Kidney (tissue), 14 donors: ENCODE data around the gene TMSB10. TPM values are rescaled to one million over a fixed set of nuclear protein-coding genes. Genes with fewer than 3 reads are reported as not detected.

Experiments
- DNase-seq, 5 donors: peaks; one replicate each; pipeline ENCODE4 v3.0.0-alpha.2; 2013 to 2020
- FAIRE-seq: peaks from 2 replicates; lab custom pipeline; 2012; peaks lifted over from hg19 to GRCh38; lab: Jason Lieb, UNC
- H3K27ac ChIP-seq, 2 donors: one replicate each; pipeline ENCODE4 v1.7.0; 2013; ENCODE audit warnings: low read depth in 2 of 2, low read length in 2 of 2, inconsistent platforms in 1 of 2
- H3K27me3 ChIP-seq: one replicate; pipeline ENCODE4 v1.7.1; 2013; ENCODE audit warnings: low read length, inconsistent platforms; ENCODE audit not compliant: control insufficient read depth, insufficient read depth
- H3K36me3 ChIP-seq, 3 donors: one replicate each; pipeline versions ENCODE4 v1.7.0 to v1.7.1; 2013; ENCODE audit warnings: low read length in 3 of 3, control low read depth in 1 of 3, inconsistent platforms in 1 of 3; ENCODE audit not compliant: insufficient read depth in 3 of 3, control insufficient read depth in 2 of 3
- H3K4me1 ChIP-seq, 3 donors: one replicate each; pipeline versions ENCODE4 v1.7.0 to v1.7.1; 2013; ENCODE audit warnings: low read length in 3 of 3, inconsistent platforms in 1 of 3, low read depth in 1 of 3; ENCODE audit not compliant: control insufficient read depth in 2 of 3, insufficient read depth in 2 of 3
- H3K4me3 ChIP-seq, 3 donors: one replicate each; pipeline versions ENCODE4 v1.7.0 to v1.8.1; 2013; ENCODE audit warnings: low read length in 3 of 3, control low read depth in 1 of 3, inconsistent platforms in 1 of 3
- H3K9ac ChIP-seq, 3 donors: one replicate each; pipeline versions ENCODE4 v1.7.0 to v1.7.1; 2013; ENCODE audit warnings: low read length in 3 of 3, control low read depth in 1 of 3, inconsistent platforms in 1 of 3
- H3K9me3 ChIP-seq, 3 donors: one replicate each; pipeline versions ENCODE4 v1.7.0 to v1.7.1; 2013; ENCODE audit warnings: low read length in 3 of 3, control low read depth in 1 of 3, inconsistent platforms in 1 of 3; ENCODE audit not compliant: control insufficient read depth in 2 of 3, insufficient read depth in 1 of 3
- intact Hi-C: fragments of 100-400 bp; cut with DNase I; formaldehyde crosslinking; loops from one replicate; pipeline ENCODE4 v1.11.1; 2022
- polyA plus RNA-seq: library from polyadenylated mRNA; stranded (reverse); fragments of 350-450 nt; fragmentation: Illumina TruSeq; extraction: RNeasy Lipid Tissue Mini Kit (QIAGEN cat#74804); gene quantifications from one replicate; pipeline ENCODE4 v1.2.3, GENCODE V29; 2014; ENCODE audit warnings: low read depth, low replicate concordance; ENCODE audit not compliant: insufficient read depth
- total RNA-seq: library from RNA; stranded (reverse); fragmentation: NEBNext Ultra II Directional; extraction: Animal tissue kit (Norgen Biotek cat#: 25700); gene quantifications from one replicate; pipeline ENCODE4 v1.2.1, GENCODE V29; 2021
- TF ChIP-seq, protein P1 (sequence below): IDR thresholded peaks from 3 replicates; pipeline ENCODE4 v1.5.1; 2012; ENCODE audit warnings: mild to moderate bottlenecking, moderate library complexity, borderline replicate concordance; ENCODE audit not compliant: insufficient read depth; ENCODE audit errors: extremely low read depth
- donor health status: control.
- donor health status: control.
- donor health status: control.
- donor health status: control.
- donor health status: control.
- donor health status: DM: yes; HTN: yes; CAD: no.
- donor health status: Normal renal cell carcinoma (clear cell type).

TMSB10 gene
- total and polyA plus RNA-seq, 2 donors from 2014 or later = 1,610 to 2,277 TPM

- Histone ChIP-seq H3K9ac (no peak overlapping the region), H3K27me3 (peaks cover 18% of the 10 kb centered on the region), H3K36me3 (no peaks in the 10 kb centered on the region), H3K9me3 (no peaks in the 10 kb centered on the region), H3K27ac (no peak overlapping the region), H3K4me3 (no peak overlapping the region), H3K4me1 (peaks cover 0 to 7% (median 0%) of the 10 kb centered on the region in 3 donors)
- FAIRE-seq (no peak), DNase-seq (no peak)
- intact Hi-C loops = no loop called here
- TF ChIP-seq, protein P1, sequence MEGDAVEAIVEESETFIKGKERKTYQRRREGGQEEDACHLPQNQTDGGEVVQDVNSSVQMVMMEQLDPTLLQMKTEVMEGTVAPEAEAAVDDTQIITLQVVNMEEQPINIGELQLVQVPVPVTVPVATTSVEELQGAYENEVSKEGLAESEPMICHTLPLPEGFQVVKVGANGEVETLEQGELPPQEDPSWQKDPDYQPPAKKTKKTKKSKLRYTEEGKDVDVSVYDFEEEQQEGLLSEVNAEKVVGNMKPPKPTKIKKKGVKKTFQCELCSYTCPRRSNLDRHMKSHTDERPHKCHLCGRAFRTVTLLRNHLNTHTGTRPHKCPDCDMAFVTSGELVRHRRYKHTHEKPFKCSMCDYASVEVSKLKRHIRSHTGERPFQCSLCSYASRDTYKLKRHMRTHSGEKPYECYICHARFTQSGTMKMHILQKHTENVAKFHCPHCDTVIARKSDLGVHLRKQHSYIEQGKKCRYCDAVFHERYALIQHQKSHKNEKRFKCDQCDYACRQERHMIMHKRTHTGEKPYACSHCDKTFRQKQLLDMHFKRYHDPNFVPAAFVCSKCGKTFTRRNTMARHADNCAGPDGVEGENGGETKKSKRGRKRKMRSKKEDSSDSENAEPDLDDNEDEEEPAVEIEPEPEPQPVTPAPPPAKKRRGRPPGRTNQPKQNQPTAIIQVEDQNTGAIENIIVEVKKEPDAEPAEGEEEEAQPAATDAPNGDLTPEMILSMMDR = no peak
Measured at GRCh38 chr2:84878896-84879583, 26.4 kb upstream of the TMSB10 start.

DNA sequence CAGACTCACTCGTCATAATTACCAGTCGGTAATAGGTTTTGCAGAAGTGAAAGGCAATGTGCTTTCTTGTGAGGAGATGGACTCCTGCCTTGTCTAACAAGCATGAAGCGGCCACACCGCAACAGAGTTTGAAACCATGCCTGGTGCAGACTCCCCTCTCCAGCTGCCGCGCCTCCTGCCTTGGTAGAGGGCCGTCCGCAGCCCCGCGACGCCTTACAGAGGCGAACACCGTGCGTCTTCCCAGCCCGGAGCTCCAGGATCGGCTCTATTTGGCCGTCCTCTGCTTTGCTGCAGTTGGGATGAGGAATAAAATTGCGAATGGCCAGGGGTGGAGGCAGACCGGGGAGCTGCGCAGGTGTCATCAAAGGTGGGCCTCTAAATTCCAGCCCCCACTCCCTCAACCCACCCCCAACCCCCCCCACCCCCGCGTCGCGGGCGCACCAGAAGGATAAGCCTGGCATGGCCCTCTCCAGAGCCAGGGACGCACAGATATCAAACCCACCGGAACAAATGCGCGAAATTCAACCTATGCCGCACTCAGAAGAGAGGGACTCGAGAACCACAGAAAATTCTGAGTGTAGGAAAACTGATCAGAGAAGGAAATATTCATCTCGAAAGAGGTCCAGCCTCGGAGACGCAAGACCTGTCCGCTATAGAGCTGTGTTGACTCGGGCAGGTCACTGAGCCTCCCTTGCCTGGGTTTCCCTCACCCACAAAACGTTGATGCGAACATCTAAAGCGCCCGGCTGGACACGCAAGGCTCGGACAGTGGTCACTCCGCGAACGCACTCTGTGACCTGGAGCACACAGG, 25.7 kb upstream of the TMSB10 start:
- Histone ChIP-seq H3K4me1 (peaks cover 0 to 7% (median 0%) of the 10 kb centered on the region in 3 donors), H3K36me3 (no peaks in the 10 kb centered on the region), H3K27me3 (peaks cover 18% of the 10 kb centered on the region), H3K9ac (no peak overlapping the region), H3K27ac (no peak overlapping the region), H3K4me3 (peak overlapping the region in 2 of 3 donors; percentile 43 to 67), H3K9me3 (no peaks in the 10 kb centered on the region)
- FAIRE-seq (no peak), DNase-seq (peak in 4 of 5 donors; percentile 18 to 73 (median 40))
- TF ChIP-seq, protein P1 = no peak
- intact Hi-C loops = loop anchor here (10.0 kb wide), 1 partner anchor 385 kb away; no protein-coding TSS in a partner anchor

DNA sequence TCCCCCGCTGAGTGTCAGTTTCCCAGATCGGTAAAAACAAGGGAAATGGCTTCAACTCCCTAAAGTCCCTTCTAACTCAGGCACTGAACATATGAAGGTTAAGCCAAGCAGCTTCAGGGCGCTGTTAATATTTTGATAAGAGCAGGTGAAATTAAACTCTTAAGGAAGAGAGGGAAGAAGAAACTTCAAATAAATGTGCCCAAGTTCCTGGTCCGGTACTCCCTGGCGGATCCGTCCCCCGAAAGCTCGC, 25.1 kb upstream of the TMSB10 start:
- FAIRE-seq (no peak), DNase-seq (no peak)
- Histone ChIP-seq H3K9ac (no peak overlapping the region), H3K4me1 (peaks cover 0 to 7% (median 0%) of the 10 kb centered on the region in 3 donors), H3K36me3 (no peaks in the 10 kb centered on the region), H3K4me3 (peak overlapping the region in 2 of 3 donors; percentile 43 to 67), H3K9me3 (no peaks in the 10 kb centered on the region), H3K27me3 (peaks cover 18% of the 10 kb centered on the region), H3K27ac (no peak overlapping the region)
- TF ChIP-seq, protein P1 = no peak
- intact Hi-C loops = loop anchor here (10.0 kb wide), 1 partner anchor 386 kb away; no protein-coding TSS in a partner anchor
